GM21619 (cell line): ENCODE results near the gene NUP153.
"Not testable (repeated sequence)": the region's sequence is repeated elsewhere in the genome, so short reads cannot be mapped to it uniquely, and the experiment has no call there.

Experiments used
- ATAC-seq: cut with Tn5 transposase; IDR thresholded peaks from one replicate; pipeline ENCODE4 v1.9.1; 2021; ENCODE audit not compliant: unreplicated experiment

The NUP153 gene

DNA sequence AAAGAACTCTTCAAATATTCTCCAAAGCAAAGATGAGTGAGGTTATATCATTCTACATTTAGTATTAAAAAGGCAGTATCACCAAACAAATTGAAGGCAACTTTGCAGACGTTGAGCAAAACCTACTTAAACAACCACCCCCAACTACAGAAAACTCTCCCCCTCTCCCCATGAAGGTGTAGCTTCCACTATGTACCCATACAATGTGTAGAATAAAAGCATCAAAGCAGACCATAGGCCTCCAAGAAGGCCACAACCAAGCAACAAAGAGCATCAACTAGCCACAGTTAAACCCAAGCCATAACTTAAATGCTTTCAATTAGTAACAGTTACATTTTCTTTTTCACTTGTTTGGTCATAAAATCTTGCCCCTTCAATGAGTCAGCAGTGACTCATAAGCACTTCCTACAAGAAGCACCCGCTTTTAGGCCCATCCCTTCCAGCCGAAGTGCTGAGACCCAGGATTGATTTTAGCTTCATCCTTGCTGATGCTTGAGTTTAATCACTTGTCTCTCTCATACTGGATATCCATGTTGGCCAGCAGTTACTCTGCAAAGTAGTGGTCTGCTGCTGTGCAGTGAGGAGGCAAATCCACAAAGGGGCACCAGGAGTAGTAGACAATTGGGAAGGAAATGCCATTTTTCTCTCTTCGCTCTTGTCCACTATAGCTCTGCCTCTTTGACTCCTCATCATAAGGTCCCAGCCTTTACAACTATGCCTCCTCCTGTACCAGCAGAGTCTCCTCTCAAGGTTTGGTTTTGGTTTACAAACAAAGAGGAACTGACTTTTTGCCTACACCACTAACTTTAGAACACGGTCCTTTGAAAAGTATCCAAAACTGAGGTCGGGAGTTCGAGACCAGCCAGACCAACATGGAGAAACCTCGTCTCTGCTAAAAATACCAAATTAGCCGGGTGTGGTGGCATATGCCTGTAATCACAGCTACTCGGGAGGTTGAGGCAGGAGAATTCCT, 8.4 kb upstream of the NUP153 start:
- ATAC-seq, result peak; percentile 94

DNA sequence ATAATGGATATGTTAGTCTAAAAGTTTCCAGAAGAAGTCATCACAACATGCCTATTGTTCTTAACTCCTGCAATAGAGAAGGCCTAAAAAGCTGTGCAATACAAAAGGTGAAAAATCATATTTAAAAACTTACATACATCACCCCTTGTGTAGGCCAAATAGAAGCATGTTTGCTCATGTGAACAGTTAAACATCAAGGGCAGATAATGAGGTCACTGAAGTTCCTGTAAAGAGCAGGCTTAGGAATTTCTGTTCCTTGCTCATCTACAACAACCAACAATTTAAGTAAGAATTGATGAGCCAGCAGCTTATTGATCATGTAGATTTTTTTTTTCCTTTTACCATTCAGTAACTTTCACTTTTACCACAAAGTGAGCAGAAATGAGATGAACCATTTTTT, 7.5 kb upstream of the NUP153 start:
- ATAC-seq, result no peak

DNA sequence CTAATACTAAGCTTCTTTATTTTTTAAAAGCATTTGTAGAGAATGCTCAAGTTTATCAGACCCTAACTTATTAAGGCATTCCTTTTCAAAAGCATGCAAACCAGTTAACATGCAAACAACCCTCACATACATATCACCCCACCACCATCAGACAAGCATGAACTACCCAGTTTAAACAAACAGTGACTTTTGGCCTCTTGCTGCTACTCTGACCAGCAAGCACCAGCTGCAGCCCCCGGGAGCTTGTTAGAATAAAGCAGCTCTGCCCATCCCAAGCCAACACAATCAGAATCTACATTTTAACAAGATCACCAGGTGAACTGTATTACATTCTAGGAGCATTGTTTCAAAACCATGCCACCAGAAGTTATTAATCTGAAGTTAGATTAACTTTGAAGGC, 5.9 kb upstream of the NUP153 start:
- no peak for ATAC-seq

DNA sequence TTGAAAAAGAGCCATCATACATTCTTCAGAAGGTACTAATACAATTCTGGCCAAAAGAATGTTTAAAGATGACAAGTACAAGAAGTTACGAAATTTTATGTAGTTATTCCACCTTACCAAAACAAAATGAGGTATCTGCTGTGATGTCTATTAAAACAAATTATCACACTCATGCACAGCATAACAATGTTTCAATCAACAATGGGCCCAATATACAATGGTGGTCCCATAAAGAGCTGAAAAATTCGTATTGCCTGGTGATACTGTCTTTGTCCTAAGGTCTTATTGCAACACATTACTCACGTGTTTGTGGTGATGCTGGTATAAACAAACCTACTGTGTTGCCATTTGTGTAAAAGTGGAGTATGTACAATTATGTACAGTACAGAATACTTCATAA, 3.6 kb upstream of the NUP153 start:
- no peak for ATAC-seq

DNA sequence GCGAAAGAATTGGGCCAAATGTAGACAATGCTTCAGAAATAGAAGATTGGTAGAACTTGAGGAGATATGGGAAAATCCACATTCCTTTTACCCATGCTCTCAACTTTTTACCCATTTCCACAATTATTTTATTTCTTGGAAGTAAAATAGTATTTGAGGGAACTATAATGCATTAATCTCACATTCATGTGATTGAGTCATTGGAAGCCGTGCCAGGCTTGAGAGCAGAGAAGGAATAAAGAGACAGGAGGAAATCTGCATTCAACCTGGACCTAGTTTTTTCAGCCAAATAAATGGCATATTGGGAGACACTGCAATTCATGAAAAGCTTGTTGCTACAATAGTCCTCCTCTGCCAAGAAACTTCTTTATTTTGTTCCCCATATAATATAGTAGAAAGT, 2.8 kb upstream of the NUP153 start:
- no peak for ATAC-seq

DNA sequence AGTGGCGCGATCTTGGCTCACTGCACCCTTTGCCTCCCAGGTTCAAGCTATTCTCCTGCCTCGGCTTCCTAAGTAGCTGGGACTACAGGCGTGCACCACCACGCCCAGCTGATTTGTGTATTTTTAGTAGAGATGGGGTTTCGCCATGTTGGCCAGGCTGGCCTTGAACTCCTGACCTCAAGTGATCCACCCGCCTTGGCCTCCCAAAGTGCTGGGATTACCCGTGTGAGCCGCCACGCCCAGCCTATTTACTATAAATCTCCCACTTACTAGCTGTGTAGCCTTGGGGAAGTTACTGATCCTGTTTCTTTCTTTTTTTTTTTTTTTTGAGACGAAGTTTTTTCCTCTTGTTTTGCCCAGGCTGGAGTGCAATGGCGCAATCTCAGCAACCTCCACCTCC, 1.3 kb upstream of the NUP153 start:
- not testable (repeated sequence) for ATAC-seq

DNA sequence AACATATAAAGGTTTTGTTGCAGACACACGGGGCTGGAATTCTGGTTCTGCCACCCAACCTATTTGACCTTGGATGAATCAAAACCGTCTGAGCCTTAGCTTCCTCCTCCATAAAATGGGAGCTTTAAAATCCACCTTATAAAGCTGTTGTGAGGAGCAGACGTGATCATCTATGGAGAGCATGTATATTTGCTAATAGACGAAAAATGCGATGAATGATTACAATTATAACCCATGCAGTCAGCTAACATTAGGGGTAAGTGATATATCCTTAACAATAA, 586 bp upstream of the NUP153 start:
- ATAC-seq, result no peak

DNA sequence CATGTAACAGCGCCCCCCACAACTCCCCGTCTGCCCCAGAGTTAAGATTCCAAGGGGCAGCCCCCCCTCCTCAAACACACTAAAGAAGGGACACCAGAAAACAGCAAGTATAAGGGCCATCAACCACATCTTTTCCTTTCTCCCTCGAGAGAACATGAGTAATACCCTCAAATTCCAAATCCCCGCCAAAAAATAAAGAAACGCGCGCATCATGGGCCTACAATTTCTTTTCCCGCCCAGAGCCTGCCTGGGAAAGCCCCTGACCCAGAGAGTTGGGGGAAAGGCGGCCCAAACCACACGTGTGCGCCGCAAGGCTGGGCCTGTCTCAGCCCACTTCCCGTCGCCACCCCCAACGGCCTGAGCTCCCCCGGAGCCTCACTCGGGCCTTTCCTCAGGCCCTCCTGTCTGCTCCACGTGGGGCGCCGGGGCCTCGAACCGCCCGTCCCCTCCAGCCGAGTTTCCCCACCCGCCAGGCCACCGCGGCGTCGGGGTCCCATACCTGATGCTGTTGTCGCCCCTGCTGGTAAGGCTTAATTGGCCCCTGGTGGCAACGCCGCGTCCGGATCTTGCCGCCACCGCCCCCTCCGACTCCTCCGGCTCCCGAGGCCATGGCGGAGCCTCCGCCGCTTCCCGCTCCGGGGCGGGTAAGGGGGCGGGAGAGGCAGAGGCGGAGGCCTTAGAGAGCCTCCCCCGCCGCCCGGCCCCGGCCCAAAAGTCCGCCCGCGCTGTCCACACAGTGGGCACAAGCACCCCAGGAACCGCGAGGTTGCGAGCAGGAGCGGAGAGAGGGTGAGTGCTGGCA, 746 bp downstream of the NUP153 start:
- peak; percentile 61 for ATAC-seq

DNA sequence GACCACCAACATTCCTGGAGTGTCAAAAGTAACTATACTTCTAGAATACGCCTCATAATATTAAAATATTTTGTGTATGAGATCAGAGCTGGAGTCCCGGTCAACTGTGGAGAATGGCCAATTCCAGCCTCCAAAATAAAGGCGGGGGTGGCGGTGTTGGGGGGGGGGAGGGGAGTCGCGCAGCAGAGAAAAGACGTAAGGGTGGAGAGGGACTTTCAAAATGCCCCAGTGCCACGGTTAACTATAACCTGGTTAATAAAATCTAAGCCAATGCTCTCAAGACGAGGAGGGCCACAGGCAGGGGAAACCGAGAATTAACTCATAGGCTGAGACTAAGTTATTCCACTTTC, 1.3 kb downstream of the NUP153 start:
- no peak for ATAC-seq

DNA sequence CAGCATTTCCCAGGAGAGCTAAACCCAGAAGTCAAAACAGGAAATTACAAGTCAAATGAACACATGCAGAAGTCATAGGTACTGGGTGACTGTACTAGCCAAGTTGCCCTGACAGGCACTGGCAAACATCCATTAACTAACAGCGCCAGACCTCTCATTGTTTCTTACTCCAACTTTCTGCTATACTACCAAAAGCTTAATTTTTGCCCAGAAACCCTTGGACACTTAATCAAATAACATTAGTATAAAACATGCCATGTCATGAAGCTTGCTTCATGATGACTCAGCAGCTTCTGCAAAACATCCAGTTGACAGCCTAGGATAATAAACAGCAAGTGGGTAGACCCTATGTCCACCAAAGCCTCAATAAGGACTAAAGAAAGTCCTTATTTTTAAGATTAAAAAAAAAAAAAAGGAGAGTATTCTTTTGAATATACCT, 3.5 kb downstream of the NUP153 start:
- ATAC-seq, result no peak

DNA sequence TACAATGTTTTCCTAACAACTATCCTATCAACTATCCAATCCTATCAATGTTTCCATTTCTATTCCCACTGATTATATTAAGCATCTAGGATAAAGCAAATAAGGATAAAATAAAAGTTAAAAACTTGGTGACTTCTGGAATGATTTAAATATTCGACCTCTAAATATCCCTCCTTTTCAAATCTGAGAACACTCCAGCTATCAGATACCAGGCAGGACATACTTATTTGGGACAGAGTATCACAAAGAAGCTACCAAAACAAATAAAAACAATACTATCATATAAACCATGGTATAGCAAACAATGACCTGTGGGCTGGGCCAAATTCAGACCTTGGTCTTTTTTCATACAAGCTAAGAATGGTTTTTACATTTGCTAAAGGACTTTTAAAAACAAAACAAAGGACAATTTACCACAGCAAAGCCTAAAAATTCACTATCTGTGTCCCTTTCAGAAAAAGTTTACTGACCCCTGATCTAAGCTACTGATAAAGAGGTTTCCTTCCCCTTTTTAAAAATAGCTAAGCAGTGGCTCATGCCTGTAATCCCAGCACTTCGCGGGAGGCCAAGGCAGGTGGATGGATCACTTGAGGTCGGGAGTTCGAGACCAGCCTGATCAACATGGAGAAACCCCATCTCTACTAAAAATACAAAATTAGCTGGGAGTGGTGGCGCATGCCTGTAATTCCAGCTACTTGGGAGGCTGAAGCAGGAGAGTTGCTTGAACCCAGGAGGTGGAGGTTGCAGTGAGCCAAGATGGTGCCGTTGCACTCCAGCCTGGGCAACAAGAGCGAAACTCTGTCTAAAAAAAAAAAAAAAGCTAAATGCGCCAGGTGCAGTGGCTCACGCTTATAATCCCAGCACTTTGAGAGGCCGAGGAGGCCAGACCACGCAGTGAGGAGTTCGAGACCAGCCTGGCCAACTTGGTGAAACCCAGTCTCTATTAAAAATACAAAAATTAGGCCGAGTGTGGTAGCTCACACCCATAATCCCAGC, 6.0 kb downstream of the NUP153 start:
- no peak for ATAC-seq

DNA sequence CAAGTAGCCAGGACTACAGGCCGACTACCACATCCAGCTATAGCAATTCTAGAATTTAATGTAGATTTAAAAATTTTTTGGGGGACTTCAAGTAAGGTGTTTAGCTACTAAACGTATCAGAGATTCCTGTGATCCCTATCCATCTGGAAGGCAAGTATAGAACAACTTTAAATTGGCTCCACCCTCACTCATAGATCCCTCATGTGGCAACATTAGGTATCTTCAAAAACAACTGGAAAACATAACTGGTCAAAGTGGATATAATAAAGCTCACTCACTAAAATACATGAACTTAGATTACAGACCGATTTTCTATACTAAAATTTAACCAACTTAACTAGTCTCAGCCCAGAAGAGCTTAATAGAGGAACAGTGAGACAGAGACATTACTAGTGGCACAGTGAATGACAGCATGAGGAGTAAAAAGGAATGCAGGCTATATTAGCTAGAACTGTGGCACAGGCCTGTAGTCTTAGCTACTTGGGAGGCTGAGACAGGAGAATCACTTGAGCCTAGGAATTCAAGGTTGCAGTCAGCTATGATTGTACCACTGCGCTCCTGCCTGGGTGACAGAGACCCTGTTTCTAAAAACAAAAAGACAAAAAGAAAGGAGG, 14.7 kb downstream of the NUP153 start:
- ATAC-seq, result no peak

DNA sequence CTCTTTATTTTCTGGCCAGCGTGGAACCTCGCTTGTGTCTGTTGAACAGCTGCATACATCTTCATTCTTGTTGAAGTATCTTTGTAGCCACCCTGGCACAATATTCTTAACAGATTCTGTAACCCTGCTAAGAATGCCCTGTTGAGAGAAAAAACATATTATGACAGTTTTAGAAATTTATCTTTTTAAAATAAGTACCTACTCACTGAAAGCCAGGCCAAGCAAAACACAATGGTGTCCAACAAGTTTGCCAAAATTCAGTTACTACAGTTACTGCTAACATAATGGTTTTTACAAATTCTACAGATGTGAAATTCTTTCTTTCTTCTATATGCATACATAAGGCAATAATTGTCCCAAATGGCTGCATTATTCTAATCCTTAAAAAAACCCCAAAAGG, 18.2 kb downstream of the NUP153 start:
- ATAC-seq, result no peak

DNA sequence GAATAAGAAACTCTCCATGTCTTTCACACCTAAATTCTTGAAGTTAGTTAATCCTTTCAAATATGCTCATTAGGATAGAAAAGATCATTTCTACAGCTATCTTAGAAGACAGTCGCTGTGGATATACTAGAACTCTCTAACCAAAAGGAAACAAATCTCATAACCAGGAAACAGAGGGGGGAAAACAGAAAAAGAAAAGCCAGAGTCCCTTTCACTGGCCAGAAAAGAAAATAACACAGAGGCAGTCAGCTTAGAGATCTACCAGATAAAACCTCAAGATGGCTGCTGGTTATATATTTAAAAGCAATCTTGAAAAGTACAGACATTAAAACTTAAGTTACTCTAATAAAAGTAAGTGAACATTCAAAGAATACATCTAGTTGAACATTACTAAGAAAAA, 19.6 kb downstream of the NUP153 start:
- no peak for ATAC-seq

DNA sequence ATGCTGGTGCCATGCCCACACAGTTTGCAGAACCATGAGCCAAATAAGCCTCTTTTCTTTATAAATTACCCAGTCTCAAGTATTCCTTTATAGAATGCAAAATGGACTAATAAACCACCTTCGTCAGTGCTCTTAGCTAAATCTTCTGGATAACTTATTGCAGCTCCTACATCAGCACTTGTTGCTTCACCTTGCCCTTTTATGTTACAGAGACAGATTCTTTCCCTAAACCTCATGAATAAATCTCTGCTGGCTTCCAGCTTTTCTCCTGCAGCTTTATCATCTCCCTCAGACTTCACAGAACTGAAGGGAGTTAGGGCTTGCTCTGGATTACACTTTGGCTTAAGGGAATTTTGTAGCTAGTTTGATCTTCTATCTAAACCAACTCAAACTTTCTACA, 22.6 kb downstream of the NUP153 start:
- no peak for ATAC-seq

DNA sequence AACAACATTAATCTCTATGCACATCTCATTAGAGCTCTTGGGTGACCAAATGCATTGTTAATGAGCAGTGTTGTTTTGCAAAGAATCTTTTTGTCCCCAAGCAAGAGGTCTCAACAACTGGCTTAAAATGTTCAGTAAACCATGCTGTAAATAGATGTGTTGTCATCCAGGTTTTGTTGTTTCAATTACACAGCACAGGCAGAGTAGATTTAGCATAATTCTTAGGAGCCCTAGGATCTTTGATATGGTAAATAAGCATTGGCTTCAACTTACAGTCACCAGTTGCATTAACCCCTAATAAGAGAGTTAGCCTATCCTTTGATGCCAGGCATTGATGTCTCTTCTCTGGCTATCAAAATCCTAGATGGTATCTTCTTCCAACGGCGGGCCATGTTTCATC, 23.3 kb downstream of the NUP153 start:
- no peak for ATAC-seq

DNA sequence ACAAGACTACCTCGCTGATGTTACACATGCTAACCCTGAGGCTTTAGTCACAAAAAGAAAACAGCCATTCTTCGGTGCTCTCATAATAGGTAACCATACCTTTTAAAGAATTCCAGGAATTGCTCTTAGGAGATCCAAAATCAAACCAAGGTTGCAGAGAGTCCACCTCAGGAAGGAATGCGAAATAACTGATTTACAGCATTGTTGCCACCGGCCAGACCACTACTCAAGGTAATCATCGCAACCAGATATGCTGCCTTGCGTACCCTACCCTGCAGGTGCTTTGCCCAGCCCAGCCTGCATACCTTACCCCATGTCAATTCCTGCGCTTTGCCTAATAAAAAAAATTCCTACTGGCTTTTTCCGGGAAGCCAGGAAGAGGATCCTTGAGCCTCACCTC, 27.0 kb downstream of the NUP153 start:
- ATAC-seq, result no peak

DNA sequence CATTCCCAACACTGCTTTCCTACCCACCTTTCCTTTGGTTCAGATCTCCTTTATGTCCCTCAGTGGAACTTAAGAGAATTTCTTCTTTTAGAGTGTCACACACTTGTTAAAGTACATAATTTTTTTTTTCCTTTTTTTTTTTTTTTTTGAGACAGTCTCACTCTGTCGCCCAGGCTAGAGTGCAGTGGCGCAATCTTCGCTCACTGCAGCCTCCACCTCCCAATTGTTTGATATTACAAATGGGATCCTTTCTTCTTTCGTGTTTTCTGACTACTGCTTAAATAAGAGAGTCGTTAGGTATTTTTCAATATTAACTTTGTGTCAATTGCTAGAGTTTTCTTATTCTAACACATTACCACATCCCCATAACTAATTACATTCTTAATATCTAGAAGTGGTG, 29.1 kb downstream of the NUP153 start:
- ATAC-seq, result no peak

DNA sequence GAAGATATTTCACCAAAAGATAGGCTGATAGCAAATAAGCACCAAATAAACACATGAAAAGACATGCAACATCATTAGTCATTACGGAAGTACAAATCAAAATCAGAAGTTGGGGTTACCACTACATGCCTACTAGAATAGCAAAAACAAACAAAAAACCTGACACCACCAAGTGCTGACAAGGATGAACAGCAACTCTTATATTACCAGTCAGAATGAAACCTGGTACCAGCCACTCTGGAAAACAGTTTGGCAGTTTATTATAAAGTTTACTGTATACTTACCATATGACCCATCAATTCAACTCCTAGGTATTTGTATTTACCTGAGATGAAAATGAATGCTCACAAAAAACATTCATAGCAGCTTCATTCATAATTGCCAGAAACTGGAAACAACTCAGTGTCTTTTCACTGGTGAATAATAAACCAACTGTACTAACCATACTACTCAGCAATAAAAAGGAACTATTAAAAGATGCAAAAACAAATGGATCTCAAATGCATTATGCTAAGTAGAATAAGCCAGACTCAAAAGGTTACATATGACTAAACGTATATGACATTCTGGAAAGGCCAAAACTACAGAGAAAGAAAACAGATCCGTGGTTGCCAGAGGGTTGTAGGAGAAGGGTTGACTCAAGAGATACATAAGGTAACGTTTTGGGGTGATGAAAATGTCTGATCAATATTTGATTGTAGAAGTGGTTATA, 33.0 kb downstream of the NUP153 start:
- ATAC-seq, result no peak

DNA sequence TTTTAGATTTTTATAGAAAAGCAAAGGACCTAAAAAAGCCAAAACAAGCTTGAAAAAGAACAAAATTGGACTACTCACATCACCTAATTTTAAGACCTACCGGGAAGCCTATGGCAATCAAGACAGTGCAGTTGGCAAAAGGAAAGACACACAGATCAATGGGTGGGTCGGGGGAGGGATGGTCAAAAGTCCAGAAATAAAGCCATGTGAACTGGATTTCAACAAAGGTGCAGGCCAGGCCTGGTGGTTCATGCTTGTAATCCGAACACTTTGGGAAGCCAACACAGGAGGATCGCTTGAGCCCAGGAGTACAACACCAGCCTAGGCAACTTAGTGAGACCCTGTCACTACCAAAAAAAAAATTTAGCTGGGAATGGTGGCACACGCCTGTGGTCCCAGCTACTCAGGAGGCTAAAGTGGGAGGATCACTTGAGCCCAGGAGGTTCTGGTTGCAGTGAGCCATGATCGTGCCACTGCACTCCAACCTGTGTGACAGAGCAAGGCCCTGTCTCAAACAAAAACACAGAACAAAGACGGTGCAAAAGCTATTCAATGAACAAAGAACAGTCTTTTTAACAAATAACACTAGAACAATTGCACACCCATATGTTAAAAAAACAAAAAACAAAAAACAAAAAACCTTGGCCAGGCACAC, 34.5 kb downstream of the NUP153 start:
- ATAC-seq, result no peak
